HG03558 (cell line): ENCODE data around the gene PDE5A.
A peak's percentile ranks its signal among the peaks of the same experiment; 100 is the strongest.
"Not testable (repeated sequence)": the region's sequence is repeated elsewhere in the genome, so short reads cannot be mapped to it uniquely, and the experiment has no call there.

Source experiments
- ATAC-seq: cut with Tn5 transposase; IDR thresholded peaks from one replicate; pipeline ENCODE4 v1.9.1; 2021; ENCODE audit warnings: moderate number of reproducible peaks; ENCODE audit not compliant: unreplicated experiment; ENCODE audit errors: extremely low read depth

PDE5A gene

GRCh38 chr4:119479835-119480234 is 148.8 kb downstream of the PDE5A start:
- no peak for ATAC-seq

GRCh38 chr4:119479180-119479808 is 149.3 kb downstream of the PDE5A start:
- ATAC-seq: no peak

GRCh38 chr4:119478446-119479179 is 150.0 kb downstream of the PDE5A start:
- ATAC-seq: no peak

- no peak for ATAC-seq
Measured at GRCh38 chr4:119477412-119478053, 151.1 kb downstream of the PDE5A start.

- ATAC-seq: no peak
Measured at GRCh38 chr4:119471259-119471658, 157.3 kb downstream of the PDE5A start.

GRCh38 chr4:119470737-119471063 is 157.9 kb downstream of the PDE5A start:
- peak; percentile 28 for ATAC-seq

- peak; percentile 47 for ATAC-seq
Measured at GRCh38 chr4:119470021-119470736, 158.4 kb downstream of the PDE5A start.

GRCh38 chr4:119469039-119469438 is 159.6 kb downstream of the PDE5A start:
- not testable (repeated sequence) for ATAC-seq

- not testable (repeated sequence) for ATAC-seq
Measured at GRCh38 chr4:119462733-119463132, 165.9 kb downstream of the PDE5A start.

- ATAC-seq: not testable (repeated sequence)
Measured at GRCh38 chr4:119455734-119456133, 172.9 kb downstream of the PDE5A start.

- peak; percentile 99 for ATAC-seq
Measured at GRCh38 chr4:119454491-119455270, 173.9 kb downstream of the PDE5A start.

- not testable (repeated sequence) for ATAC-seq
Measured at GRCh38 chr4:119454151-119454490, 174.5 kb downstream of the PDE5A start.

GRCh38 chr4:119453286-119453685 is 175.3 kb downstream of the PDE5A start:
- ATAC-seq: not testable (repeated sequence)

GRCh38 chr4:119449851-119450250 is 178.8 kb downstream of the PDE5A start:
- not testable (repeated sequence) for ATAC-seq
